GM18507 (cell line): ENCODE measurements around the gene CENPP.
A peak's percentile ranks its signal among the peaks of the same experiment; 100 is the strongest.
"Not testable (repeated sequence)": the region's sequence is repeated elsewhere in the genome, so short reads cannot be mapped to it uniquely, and the experiment has no call there.

Experiments
- DNase-seq: peaks from one replicate; pipeline ENCODE4 v3.0.0; 2011; ENCODE audit warnings: low read depth; ENCODE audit not compliant: insufficient read length; ENCODE audit errors: extremely low spot score
- FAIRE-seq: peaks from 2 replicates; lab custom pipeline; 2011; peaks lifted over from hg19 to GRCh38; lab: Jason Lieb, UNC

Gene CENPP

DNA sequence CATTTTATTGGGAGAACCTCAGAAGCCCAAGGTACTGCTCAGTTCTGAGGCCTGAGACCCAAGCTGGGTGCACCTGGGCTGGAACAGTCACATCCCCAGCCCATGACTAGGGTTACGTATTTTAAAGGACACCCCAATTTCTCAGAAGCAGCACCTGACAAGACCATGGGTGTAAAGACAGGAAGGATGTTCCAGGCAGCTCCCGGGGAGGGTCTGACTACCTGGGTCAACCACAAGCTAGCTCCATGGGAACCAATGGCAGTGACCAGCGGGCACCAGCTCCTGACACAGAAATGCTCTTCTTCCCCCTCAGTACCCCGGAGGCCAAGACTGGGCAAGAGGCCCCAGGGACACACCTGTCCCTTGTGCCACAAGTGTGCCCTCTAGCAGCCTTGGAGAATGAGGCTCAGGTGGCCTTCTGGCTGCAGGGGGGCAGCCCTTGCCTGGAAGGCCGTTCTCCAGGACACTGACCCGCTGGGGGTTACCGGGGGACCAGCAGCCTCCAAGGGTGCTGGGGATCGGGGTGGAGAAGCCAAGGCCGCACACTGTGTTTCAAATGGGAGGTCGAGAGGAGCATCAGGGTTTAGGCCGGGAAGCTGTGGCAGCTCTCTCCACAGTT is 291.6 kb downstream of the CENPP start:
- FAIRE-seq = no peak
- no peak for DNase-seq

DNA sequence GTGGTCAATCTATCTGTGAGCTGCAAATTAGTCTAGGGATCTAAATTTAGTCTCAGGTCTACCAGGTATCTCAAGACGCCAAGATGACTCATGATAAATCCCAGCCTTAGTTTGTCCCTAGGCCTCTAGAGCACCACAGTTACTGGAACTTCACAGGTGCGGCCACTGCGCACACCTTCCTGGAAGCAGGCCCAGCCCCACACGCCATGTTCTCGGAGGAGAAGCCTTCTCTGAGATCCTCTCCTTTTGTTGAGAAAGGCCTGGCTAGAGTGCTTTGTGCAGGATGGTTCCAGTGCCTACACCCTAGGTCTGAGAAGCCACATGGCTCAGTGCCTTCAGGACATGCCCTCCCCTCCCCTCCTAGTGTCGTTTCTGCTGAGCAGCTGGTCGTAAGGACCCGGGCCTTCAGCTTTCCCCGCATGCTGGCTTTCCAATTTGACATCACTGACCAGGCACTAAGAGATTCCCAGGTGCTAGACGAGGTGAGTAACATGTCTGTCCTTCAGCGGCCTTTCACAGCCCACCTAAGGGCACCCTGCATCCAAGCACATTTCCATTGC is 292.3 kb downstream of the CENPP start:
- FAIRE-seq (no peak), DNase-seq (no peak)

GRCh38 chr9:92618633-92619225 is 293.0 kb downstream of the CENPP start:
- FAIRE-seq (no peak), DNase-seq (no peak)

DNA sequence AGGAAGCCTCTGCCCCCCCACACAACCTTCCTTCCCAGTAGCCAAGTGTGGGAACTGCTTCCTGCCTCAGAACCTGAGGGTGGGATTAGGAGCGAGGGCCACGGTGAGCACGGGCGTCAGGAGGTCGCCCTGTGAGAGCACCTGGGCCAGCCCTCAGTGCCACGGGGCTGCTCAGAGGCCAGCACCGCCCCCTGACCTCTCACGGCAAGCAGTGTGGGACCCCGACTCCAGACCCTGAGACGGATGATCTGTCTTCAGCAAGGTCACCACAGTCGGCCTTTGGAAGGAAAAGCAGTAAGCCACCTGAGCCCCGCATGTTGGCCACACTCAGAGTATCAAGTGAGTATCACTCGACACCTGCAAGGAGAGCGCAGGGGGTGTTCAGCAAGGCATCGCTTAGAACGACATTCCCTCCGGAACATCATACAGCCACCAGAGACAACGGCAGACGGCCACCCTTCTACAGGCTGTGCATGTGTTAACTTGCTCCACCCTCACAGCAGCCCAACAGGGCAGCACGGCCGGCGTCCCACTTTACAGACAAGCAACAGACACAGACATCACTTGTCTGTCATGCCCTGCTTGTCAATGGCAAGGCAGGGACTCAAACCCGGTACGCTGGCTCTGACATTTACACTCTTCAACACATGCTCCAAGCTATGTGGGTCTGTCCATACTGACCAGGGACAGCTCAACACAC is 294.0 kb downstream of the CENPP start:
- no peak for FAIRE-seq
- no peak for DNase-seq

GRCh38 chr9:92620845-92621244 is 295.1 kb downstream of the CENPP start:
- no peak for FAIRE-seq
- DNase-seq = no peak

- not testable (repeated sequence) for DNase-seq, FAIRE-seq
Observed at GRCh38 chr9:92623936-92624335, 298.2 kb downstream of the CENPP start.

GRCh38 chr9:92626484-92626883 is 300.7 kb downstream of the CENPP start:
- FAIRE-seq = no peak

GRCh38 chr9:92627651-92628050 is 301.9 kb downstream of the CENPP start:
- FAIRE-seq (no peak), DNase-seq (no peak)

More at GRCh38 chr9:92626484-92626883, 300.7 kb downstream of the CENPP start:
- no peak for DNase-seq

DNA sequence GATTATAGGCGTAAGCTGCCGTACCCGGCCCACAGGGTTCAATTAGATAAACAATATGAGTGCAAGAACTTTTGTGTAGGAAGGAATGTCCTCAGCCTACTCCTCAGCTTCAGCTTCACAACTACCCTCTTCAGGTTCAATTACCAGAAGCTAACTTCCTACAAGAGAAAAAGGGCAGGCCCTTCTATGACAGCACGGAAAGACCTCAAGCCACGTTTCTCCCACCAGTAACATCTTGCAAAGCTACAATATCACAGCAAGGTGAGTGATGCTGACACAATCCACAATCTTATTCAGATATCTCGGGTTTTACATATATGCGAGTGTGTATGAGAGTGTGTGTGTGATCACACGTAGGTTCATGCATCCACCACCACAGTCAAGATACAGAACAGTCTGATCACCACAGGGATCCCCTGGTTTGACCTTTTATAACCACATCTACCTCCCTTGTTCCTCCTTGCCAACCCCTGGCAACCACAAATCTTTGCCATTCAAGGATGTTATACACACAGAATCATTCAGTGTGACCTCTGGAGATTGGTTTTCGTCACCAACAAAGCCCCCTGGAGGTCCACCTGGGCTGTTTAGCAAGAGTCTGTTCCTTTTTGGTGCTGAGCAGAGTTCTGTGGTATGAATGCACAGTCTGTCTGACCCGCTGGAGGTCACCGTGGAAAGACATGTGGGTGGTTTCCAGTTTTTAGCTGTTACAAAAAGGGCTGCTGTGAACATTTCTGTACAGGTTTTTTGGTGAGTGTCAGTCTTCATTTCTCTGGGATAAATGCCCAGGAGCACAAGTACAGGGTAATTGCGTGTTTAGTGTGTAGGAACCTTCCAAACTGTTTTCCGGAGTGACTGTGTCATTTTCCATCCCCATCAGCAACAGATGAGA is 305.9 kb downstream of the CENPP start:
- DNase-seq (no peak), FAIRE-seq (no peak)

GRCh38 chr9:92632641-92633040 is 306.9 kb downstream of the CENPP start:
- DNase-seq (no peak), FAIRE-seq (no peak)

DNA sequence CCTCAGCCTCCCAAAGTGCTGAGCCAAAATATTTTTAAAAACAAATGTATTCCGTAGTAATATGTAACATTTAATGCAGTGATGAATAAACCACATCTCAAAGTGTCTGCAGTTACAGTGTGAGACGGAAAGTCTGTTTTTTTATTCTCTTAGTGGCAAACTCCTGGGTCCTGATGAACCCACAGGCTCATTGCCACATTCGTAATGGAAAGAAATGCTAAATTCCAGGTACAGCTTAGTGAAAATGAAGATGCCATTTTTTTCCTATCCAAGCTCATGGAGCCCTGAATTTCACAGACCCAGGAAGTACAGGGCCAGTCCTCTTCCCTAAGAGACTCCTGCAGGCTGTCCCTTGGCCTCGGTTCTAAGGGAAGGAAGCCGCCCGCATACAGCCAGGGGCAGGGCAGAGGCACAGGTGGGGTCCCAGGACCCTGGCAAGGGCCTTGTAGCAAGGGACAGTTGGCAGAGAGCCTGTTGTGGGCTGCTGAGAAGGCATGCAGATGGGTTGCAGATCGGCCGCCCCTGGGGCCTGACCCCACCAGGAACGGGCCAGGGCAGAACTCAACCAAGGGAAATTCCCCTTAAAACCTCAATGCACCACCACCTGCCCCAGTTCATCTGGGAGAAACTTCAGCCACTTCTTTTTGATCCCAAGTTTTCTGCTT is 308.0 kb downstream of the CENPP start:
- DNase-seq (no peak), FAIRE-seq (no peak)

DNA sequence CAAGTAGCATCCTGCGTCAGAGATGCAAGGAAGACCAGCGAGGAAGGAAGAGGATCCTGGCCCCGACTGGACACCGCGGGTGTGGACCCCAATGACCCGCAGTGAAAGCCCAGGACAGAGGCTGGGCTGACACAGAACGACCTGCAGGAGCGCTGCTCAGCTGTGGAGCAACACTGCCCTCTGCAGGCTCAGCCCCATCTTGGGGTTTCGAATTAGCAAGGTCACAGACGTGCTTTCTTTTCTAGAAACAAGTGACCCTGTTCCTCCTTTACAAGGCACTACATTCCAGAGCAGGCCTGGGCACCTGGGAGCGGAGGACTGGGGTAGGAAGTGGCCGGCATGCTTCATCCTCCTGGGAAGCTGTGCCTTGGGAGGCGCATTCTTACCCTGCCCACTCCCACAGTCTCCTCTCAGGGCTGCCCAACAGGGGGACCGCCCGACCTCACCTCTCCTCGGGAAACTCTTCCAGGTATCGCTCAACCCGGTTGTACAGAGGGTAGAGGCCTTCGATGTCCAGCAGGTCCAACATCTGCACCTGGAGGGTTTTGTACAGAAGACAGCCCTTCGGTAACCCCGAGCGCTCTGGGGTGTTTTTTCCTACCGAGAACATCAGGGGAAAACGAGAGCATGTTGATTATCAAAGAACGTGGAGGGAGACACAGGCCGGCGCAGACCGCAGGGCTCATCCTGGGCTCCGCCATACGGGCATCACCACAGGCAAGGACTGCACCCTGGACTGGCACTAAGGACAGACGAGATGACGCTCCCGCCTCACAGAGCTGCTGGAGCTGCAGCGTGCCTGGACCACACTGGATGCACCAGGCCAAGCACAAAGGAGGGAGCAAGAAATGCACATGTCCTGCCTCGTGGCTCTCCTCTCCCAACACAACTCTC is 309.2 kb downstream of the CENPP start:
- FAIRE-seq = peak; percentile 90
- peak; percentile 60 for DNase-seq

GRCh38 chr9:92635760-92636159 is 310.0 kb downstream of the CENPP start:
- FAIRE-seq (no peak), DNase-seq (no peak)

- FAIRE-seq = no peak
- DNase-seq = no peak
Observed at GRCh38 chr9:92636627-92637026, 310.9 kb downstream of the CENPP start.

GRCh38 chr9:92637326-92637725 is 311.6 kb downstream of the CENPP start:
- no peak for FAIRE-seq
- no peak for DNase-seq

DNA sequence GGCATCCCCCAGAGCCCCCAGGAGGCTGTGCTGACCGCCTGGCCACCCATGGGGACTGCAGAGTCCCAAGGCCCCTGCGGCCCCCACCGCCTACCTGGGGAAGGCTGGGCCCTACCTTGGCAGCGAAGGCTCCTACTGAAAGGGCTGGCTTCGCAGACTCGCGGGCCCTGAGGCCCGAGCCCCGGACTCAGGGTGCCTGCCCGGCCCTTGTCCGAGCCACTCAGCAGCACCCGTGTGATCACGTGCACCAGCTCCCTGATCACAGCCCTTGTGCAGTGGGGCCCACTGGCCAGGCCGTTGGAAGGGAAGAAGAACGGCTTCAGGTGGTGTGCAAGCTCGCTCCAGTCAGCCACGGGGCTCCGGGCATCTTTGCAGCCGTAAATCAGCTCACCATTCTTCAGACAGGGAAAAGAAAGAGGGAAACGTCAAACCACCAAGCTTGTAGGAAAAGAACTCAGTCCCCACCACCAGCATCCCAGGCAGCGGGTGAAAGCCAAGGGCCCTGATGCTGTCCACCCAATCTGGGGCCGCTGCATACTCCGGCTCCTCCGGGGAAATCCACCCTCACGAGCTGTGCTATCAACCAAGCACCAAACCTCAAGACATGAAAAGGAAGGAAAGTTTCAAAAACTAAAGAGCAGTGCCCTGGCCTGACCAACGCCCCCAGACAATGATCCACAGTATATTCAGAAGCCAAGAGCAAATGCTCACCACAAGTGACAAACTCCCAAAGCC is 312.3 kb downstream of the CENPP start:
- DNase-seq = no peak
- FAIRE-seq = no peak

DNA sequence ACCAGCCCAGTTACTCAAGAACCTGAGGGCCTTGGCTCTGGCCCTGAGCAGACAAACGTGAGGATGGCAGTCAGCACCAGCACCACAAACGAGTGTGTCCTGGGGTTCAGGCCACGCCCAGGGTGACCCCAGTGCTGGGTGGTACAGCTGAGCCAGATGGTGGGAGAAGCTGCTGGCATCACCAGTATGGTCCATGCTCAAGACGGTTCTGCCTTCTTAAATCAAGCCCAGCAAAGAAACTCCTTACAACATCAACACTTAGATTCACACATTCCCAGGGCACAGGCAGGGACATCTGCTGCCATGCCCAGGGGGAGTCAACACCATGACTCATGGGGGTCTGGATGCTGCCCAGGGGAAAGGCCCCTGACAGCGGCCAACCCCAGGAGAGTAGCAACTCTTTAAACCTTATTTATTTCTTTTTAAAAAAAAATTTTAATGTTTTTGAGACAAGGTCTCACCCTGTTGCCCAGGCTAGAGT is 312.9 kb downstream of the CENPP start:
- no peak for DNase-seq
- FAIRE-seq = no peak
